ENCODE data around the gene RFX7.

The RFX7 gene

DNA sequence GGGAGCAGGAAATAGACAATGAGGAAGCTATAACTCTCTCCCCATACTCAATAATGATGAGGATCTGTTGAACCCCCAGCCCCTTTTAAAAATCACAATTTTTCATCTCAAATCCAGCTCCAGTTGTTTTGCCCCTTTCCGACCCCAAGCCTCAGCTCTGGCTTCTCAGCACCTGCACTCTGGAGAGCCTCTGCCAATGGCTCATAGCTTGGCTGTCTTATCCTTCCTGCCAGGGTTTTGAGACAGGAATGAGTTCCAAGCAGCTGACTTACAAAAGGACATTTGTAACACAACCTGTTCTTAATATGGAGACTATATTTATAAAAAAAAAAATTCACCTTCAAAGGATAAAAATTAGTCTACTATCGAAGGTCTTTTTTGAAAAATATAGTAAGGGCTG, 144.4 kb downstream of the RFX7 start:
- ATAC-seq (ENCODE audit: insufficient read depth, low read depth) = no peak
- H3K27ac ChIP-seq (ENCODE audit: low read length) = no peak overlapping the region
- no peaks in the 10 kb centered on the region for H3K79me2 ChIP-seq (ENCODE audit: insufficient read depth, low read length)
- DNase-seq = no peak
- H3K9ac ChIP-seq (ENCODE audit: low read depth, low read length) = no peak overlapping the region
- TF ChIP-seq EZH2 (IDR thresholded peaks at IDR 0.05; ENCODE audit: borderline replicate concordance, low read depth, low read length, severe bottlenecking) = no peak
- TF ChIP-seq, protein P1, sequence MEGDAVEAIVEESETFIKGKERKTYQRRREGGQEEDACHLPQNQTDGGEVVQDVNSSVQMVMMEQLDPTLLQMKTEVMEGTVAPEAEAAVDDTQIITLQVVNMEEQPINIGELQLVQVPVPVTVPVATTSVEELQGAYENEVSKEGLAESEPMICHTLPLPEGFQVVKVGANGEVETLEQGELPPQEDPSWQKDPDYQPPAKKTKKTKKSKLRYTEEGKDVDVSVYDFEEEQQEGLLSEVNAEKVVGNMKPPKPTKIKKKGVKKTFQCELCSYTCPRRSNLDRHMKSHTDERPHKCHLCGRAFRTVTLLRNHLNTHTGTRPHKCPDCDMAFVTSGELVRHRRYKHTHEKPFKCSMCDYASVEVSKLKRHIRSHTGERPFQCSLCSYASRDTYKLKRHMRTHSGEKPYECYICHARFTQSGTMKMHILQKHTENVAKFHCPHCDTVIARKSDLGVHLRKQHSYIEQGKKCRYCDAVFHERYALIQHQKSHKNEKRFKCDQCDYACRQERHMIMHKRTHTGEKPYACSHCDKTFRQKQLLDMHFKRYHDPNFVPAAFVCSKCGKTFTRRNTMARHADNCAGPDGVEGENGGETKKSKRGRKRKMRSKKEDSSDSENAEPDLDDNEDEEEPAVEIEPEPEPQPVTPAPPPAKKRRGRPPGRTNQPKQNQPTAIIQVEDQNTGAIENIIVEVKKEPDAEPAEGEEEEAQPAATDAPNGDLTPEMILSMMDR (IDR thresholded peaks at IDR 0.05; ENCODE audit: borderline replicate concordance, extremely low read depth, low read length, poor library complexity, severe bottlenecking) = no peak
- H4K20me1 ChIP-seq (ENCODE audit: insufficient read depth, low read length) = no peaks in the 10 kb centered on the region
- no peaks in the 10 kb centered on the region for H3K4me1 ChIP-seq (ENCODE audit: insufficient read depth, low read length)
- no peaks in the 10 kb centered on the region for H3K27me3 ChIP-seq (ENCODE audit: insufficient read depth, low read length, poor library complexity)
- no peaks in the 10 kb centered on the region for H3K9me3 ChIP-seq (ENCODE audit: insufficient read depth, low read length, severe bottlenecking)
- no peak overlapping the region for H3K4me2 ChIP-seq (ENCODE audit: insufficient read depth, low read length)
- H3K36me3 ChIP-seq (ENCODE audit: insufficient read depth, low read length) = peaks cover 81% of the 10 kb centered on the region
- no peak overlapping the region for H2AFZ ChIP-seq (ENCODE audit: low read depth, low read length)
- H3K4me3 ChIP-seq (ENCODE audit: low read depth in 1 of 2, low read length in 2 of 2) = no peak overlapping the region

DNA sequence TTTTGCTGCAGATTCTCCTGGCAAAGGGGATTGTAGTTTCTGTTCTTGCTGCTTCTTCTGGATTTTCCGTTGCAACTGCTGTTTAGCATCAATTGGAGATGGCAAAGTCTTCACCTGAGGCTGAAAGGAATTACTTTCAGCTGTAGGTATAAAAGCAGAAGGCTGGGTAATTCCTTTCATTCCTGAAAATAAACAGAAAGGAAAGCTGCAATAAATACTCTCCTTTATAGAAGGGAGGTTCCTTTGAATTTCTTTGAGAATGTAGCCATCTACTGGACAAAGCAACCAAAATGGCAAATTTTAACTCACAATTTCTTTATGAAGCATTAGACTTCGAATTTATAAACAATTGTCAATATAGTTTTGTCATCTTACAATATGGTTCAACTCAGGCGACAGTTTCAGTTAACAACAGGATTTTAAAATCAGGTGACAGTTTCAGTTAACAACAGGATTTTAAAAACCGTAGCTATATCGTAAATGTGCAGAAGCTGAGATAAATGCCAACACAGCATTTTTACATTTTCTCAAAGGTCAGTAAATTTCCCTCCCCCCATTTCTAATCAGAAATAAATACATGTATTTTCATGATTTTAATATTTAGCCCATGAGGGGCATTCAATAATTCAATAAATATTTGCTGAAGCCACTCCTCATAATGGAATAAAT, 145.3 kb downstream of the RFX7 start:
- Histone ChIP-seq H3K4me3 (ENCODE audit: low read depth in 1 of 2, low read length in 2 of 2) (no peak overlapping the region), H3K9ac (ENCODE audit: low read depth, low read length) (no peak overlapping the region), H3K27ac (ENCODE audit: low read length) (no peak overlapping the region), H3K79me2 (ENCODE audit: insufficient read depth, low read length) (no peaks in the 10 kb centered on the region), H4K20me1 (ENCODE audit: insufficient read depth, low read length) (no peaks in the 10 kb centered on the region), H3K36me3 (ENCODE audit: insufficient read depth, low read length) (peaks cover 81% of the 10 kb centered on the region), H3K27me3 (ENCODE audit: insufficient read depth, low read length, poor library complexity) (no peaks in the 10 kb centered on the region), H2AFZ (ENCODE audit: low read depth, low read length) (no peak overlapping the region), H3K4me2 (ENCODE audit: insufficient read depth, low read length) (no peak overlapping the region), H3K4me1 (ENCODE audit: insufficient read depth, low read length) (no peaks in the 10 kb centered on the region), H3K9me3 (ENCODE audit: insufficient read depth, low read length, severe bottlenecking) (no peaks in the 10 kb centered on the region)
- ATAC-seq (ENCODE audit: insufficient read depth, low read depth) (no peak), DNase-seq (no peak)
- TF ChIP-seq EZH2 (IDR thresholded peaks at IDR 0.05; ENCODE audit: borderline replicate concordance, low read depth, low read length, severe bottlenecking) = no peak
- TF ChIP-seq, protein P1 (IDR thresholded peaks at IDR 0.05; ENCODE audit: borderline replicate concordance, extremely low read depth, low read length, poor library complexity, severe bottlenecking) = no peak

DNA sequence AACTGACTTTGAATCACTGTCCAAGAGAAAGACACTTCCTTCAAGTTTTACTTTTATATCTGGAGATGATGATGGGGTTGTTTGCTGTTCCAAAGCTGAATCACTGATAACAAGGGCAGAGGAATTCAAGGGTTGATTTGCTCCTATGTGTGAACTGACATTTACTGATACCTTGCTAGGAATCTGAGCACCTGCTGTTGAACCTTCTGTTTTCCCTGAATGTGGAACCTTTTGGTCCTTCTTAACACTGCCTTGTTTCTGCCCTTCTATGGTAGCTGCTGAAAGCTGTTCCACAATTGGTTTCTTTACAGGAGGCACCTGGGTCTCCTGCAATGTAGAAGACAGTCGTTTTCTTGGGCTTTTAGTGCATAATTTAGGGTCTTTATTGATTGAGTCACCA, 148.3 kb downstream of the RFX7 start:
- no peak overlapping the region for H3K9ac ChIP-seq (ENCODE audit: low read depth, low read length)
- no peaks in the 10 kb centered on the region for H3K4me1 ChIP-seq (ENCODE audit: insufficient read depth, low read length)
- no peak overlapping the region for H3K4me3 ChIP-seq (ENCODE audit: low read depth in 1 of 2, low read length in 2 of 2)
- no peaks in the 10 kb centered on the region for H3K79me2 ChIP-seq (ENCODE audit: insufficient read depth, low read length)
- no peak overlapping the region for H3K4me2 ChIP-seq (ENCODE audit: insufficient read depth, low read length)
- no peaks in the 10 kb centered on the region for H4K20me1 ChIP-seq (ENCODE audit: insufficient read depth, low read length)
- no peak overlapping the region for H2AFZ ChIP-seq (ENCODE audit: low read depth, low read length)
- no peaks in the 10 kb centered on the region for H3K9me3 ChIP-seq (ENCODE audit: insufficient read depth, low read length, severe bottlenecking)
- no peak for DNase-seq
- H3K27me3 ChIP-seq (ENCODE audit: insufficient read depth, low read length, poor library complexity) = no peaks in the 10 kb centered on the region
- no peak for ATAC-seq (ENCODE audit: insufficient read depth, low read depth)
- no peak for TF ChIP-seq EZH2 (IDR thresholded peaks at IDR 0.05; ENCODE audit: borderline replicate concordance, low read depth, low read length, severe bottlenecking)
- TF ChIP-seq, protein P1 (IDR thresholded peaks at IDR 0.05; ENCODE audit: borderline replicate concordance, extremely low read depth, low read length, poor library complexity, severe bottlenecking) = no peak
- peaks cover 79% of the 10 kb centered on the region for H3K36me3 ChIP-seq (ENCODE audit: insufficient read depth, low read length)
- no peak overlapping the region for H3K27ac ChIP-seq (ENCODE audit: low read length)

All from DND-41 (cell line).